Sigmoid colon (tissue), 7 donors: ENCODE data around the gene PRIMA1. TPM values are rescaled to one million over a fixed set of nuclear protein-coding genes. Genes with fewer than 3 reads are reported as not detected.

Source experiments
- DNase-seq: peaks from one replicate; pipeline ENCODE4 v3.0.0-alpha.2; 2019
- H3K27ac ChIP-seq, 4 donors: fragments of 200-600 bp; sonication (generic); one replicate each; pipeline ENCODE4 v1.5.1; 2016 to 2019; ENCODE audit warnings: mild to moderate bottlenecking in 1 of 4
- H3K27me3 ChIP-seq, 3 donors: fragments of 200-600 bp; sonication (generic); one replicate each; pipeline ENCODE4 v1.5.1; 2019; ENCODE audit warnings: mild to moderate bottlenecking in 1 of 3
- H3K36me3 ChIP-seq, 4 donors: fragments of 200-600 bp; sonication (generic); one replicate each; pipeline ENCODE4 v1.5.1; 2016 to 2019
- H3K4me1 ChIP-seq, 4 donors: fragments of 200-600 bp; sonication (generic); one replicate each; pipeline ENCODE4 v1.5.1; 2017 to 2019
- H3K4me3 ChIP-seq, 4 donors: fragments of 200-600 bp; sonication (generic); one replicate each; pipeline ENCODE4 v1.5.1; 2017 to 2019; ENCODE audit warnings: mild to moderate bottlenecking in 2 of 4, moderate library complexity in 1 of 4
- H3K9me3 ChIP-seq, 4 donors: fragments of 200-600 bp in 3 of 4; sonication (generic) in 3 of 4; one replicate each; pipeline versions ENCODE4 v1.5.1 to v1.6.1; 2013 to 2019
- CTCF ChIP-seq, 4 experiments: fragments of 450-650 bp in 3 of 4; fragments of 200-600 bp in 1 of 4; IDR thresholded peaks; one replicate each; pipeline ENCODE4 v1.5.1; 2016 to 2019; ENCODE audit warnings: antibody characterized with exemption in 4 of 4, mild to moderate bottlenecking in 3 of 4, moderate library complexity in 2 of 4
- EP300 ChIP-seq, 4 donors: sonication (generic); formaldehyde crosslinking; IDR thresholded peaks; one replicate each; pipeline ENCODE4 v1.6.1; 2017; ENCODE audit warnings: antibody characterized with exemption in 4 of 4
- POLR2A ChIP-seq, 2 donors: fragments of 450-650 bp; IDR thresholded peaks; one replicate each; pipeline ENCODE4 v1.6.1; 2016; ENCODE audit warnings: antibody characterized with exemption in 2 of 2, mild to moderate bottlenecking in 2 of 2, moderate library complexity in 2 of 2
- POLR2AphosphoS5 ChIP-seq, 4 donors: sonication (generic); formaldehyde crosslinking; IDR thresholded peaks; one replicate each; pipeline ENCODE4 v1.6.1; 2017; ENCODE audit warnings: antibody characterized with exemption in 4 of 4
- WGBS, 2 donors: extraction: QIAGEN DNeasy Blood & Tissue Kit; methylation state at CpG; one replicate each; pipeline ENCODE4 v1.1.7; 2013; 5-methylcytosine and 5-hydroxymethylcytosine counted together
- intact Hi-C: fragments of 100-400 bp; cut with DNase I; formaldehyde crosslinking; loops from one replicate; pipeline ENCODE4 v1.15.1; 2023
- polyA plus RNA-seq, 3 donors: library from polyadenylated mRNA; stranded (reverse); fragments of 200-250 nt; gene quantifications; one replicate each; pipeline ENCODE4 v1.2.3, GENCODE V29; 2013
- total RNA-seq, 4 donors: library from RNA; depleted of rRNA; stranded (reverse); fragments of >200 nt; gene quantifications; one replicate each; pipeline ENCODE4 v1.1.0, GENCODE V29; 2016
- donor health status: healthy with polysubstance abuse.
- donor health status: Bipolar disorder and iron deficiency.
- donor health status: healthy.

PRIMA1 gene
- total and polyA plus RNA-seq, 7 donors: 0.23 to 21.9 (median 7.6) TPM

GRCh38 chr14:93830753-93831461 lies 42.6 kb upstream of the PRIMA1 start:
- intact Hi-C loops: no loop called here
- Histone ChIP-seq H3K27me3 (no peaks in the 10 kb centered on the region), H3K27ac (no peak overlapping the region), H3K4me1 (peaks cover 0 to 11% (median 10%) of the 10 kb centered on the region in 4 donors), H3K4me3 (no peak overlapping the region), H3K36me3 (no peaks in the 10 kb centered on the region), H3K9me3 (no peaks in the 10 kb centered on the region)
- TF ChIP-seq EP300 (IDR thresholded peaks at IDR 0.05) (no peak), POLR2A (IDR thresholded peaks at IDR 0.05) (no peak), CTCF (IDR thresholded peaks at IDR 0.05) (no peak), POLR2AphosphoS5 (IDR thresholded peaks at IDR 0.05) (no peak)
- no peak for DNase-seq
- WGBS, 2 donors: 57 to 69% methylated on average over 3 of the region's 3 CpGs

GRCh38 chr14:93829839-93830481 lies 41.7 kb upstream of the PRIMA1 start:
- Histone ChIP-seq H3K9me3 (no peaks in the 10 kb centered on the region), H3K36me3 (no peaks in the 10 kb centered on the region), H3K27me3 (peaks cover under 1 to 5% (median 5%) of the 10 kb centered on the region in 3 donors), H3K4me1 (peaks cover 0 to 11% (median 10%) of the 10 kb centered on the region in 4 donors), H3K27ac (no peak overlapping the region), H3K4me3 (no peak overlapping the region)
- no peak for DNase-seq
- intact Hi-C loops: no loop called here
- WGBS, 2 donors: 55 to 82% methylated on average over 4 of the region's 4 CpGs
- TF ChIP-seq EP300 (IDR thresholded peaks at IDR 0.05) (no peak), POLR2AphosphoS5 (IDR thresholded peaks at IDR 0.05) (no peak), CTCF (IDR thresholded peaks at IDR 0.05) (no peak), POLR2A (IDR thresholded peaks at IDR 0.05) (no peak)

- Histone ChIP-seq H3K27me3 (peaks cover 6 to 15% (median 12%) of the 10 kb centered on the region in 3 donors), H3K4me1 (no peaks in the 10 kb centered on the region), H3K9me3 (no peaks in the 10 kb centered on the region), H3K4me3 (no peak overlapping the region), H3K27ac (no peak overlapping the region), H3K36me3 (no peaks in the 10 kb centered on the region)
- WGBS, 2 donors: 43 to 61% methylated on average over 14 of the region's 14 CpGs
- no peak for TF ChIP-seq POLR2AphosphoS5 (IDR thresholded peaks at IDR 0.05)
- DNase-seq: no peak
- intact Hi-C loops: no loop called here
Observed at GRCh38 chr14:93825235-93825553, 36.9 kb upstream of the PRIMA1 start.

GRCh38 chr14:93824518-93825234 lies 36.4 kb upstream of the PRIMA1 start:
- Histone ChIP-seq H3K4me3 (no peak overlapping the region), H3K9me3 (no peaks in the 10 kb centered on the region), H3K4me1 (no peaks in the 10 kb centered on the region), H3K27ac (no peak overlapping the region), H3K27me3 (peaks cover 6 to 15% (median 12%) of the 10 kb centered on the region in 3 donors), H3K36me3 (no peaks in the 10 kb centered on the region)
- no peak for TF ChIP-seq CTCF (IDR thresholded peaks at IDR 0.05)
- no peak for TF ChIP-seq POLR2AphosphoS5 (IDR thresholded peaks at IDR 0.05)
- TF ChIP-seq POLR2A (IDR thresholded peaks at IDR 0.05): no peak
- TF ChIP-seq EP300 (IDR thresholded peaks at IDR 0.05): no peak
- WGBS, 2 donors: 76 to 81% methylated on average over 33 of the region's 33 CpGs
- intact Hi-C loops: no loop called here
- DNase-seq: no peak

- H3K9me3 ChIP-seq: no peaks in the 10 kb centered on the region
- H3K27me3 ChIP-seq: peaks cover 6 to 15% (median 12%) of the 10 kb centered on the region in 3 donors
- H3K4me1 ChIP-seq: no peaks in the 10 kb centered on the region
- no peak overlapping the region for H3K4me3 ChIP-seq
- no peaks in the 10 kb centered on the region for H3K36me3 ChIP-seq
- WGBS, 2 donors: 74 to 75% methylated on average over 9 of the region's 9 CpGs
- DNase-seq: no peak
- no peak for TF ChIP-seq POLR2AphosphoS5 (IDR thresholded peaks at IDR 0.05)
- TF ChIP-seq CTCF (IDR thresholded peaks at IDR 0.05): no peak
- no peak for TF ChIP-seq EP300 (IDR thresholded peaks at IDR 0.05)
- TF ChIP-seq POLR2A (IDR thresholded peaks at IDR 0.05): no peak
- intact Hi-C loops: no loop called here
- no peak overlapping the region for H3K27ac ChIP-seq
Observed at GRCh38 chr14:93824076-93824475, 35.8 kb upstream of the PRIMA1 start.
